PC-9 (cell line): ENCODE results near the gene DOP1A. TPM values are rescaled to one million over a fixed set of nuclear protein-coding genes. Genes with fewer than 3 reads are reported as not detected.

ENCODE experiments used
- BruUV-seq: library from RNA; stranded (reverse); fragments of 400-500 nt; replicated peaks from 2 replicates; lab custom pipeline; 2021; lab: Mats Ljungman, UMichigan
- CTCF ChIA-PET: fragments of 300-600 bp; sonication (Branson Sonifier 250); formaldehyde crosslinking; loops from one replicate; lab custom pipeline; 2022; ENCODE audit warnings: antibody characterized with exemption; lab: Charles Lee
- POLR2A ChIA-PET: fragments of 300-600 bp; sonication (Branson Sonifier 250); formaldehyde crosslinking; loops from one replicate; lab custom pipeline; 2022; ENCODE audit warnings: antibody characterized with exemption; ENCODE audit not compliant: unreplicated experiment; lab: Charles Lee
- DNase-seq, 2 experiments: peaks; one replicate each; pipeline versions ENCODE4 v3.0.0 to v3.0.0-alpha.2; 2015 to 2022; ENCODE audit warnings: mixed read lengths in 1 of 2
- H2AFZ ChIP-seq: fragments of 200-600 bp; sonication (generic); 2 replicates; pipeline ENCODE4 v1.8.1; 2017; ENCODE audit warnings: antibody characterized with exemption
- H3F3A ChIP-seq: fragments of 200-600 bp; sonication (generic); 2 replicates; pipeline ENCODE4 v1.8.1; 2017; ENCODE audit warnings: antibody characterized with exemption, mild to moderate bottlenecking, low read depth; ENCODE audit not compliant: insufficient read depth
- H3K27ac ChIP-seq: fragments of 200-600 bp; sonication (generic); 2 replicates; pipeline ENCODE4 v1.6.1; 2016; ENCODE audit warnings: mixed run types
- H3K27me3 ChIP-seq: fragments of 200-600 bp; sonication (generic); 2 replicates; pipeline ENCODE4 v1.6.1; 2016; ENCODE audit warnings: low read depth, mixed run types; ENCODE audit not compliant: insufficient read depth
- H3K36me3 ChIP-seq: fragments of 200-600 bp; sonication (generic); 2 replicates; pipeline ENCODE4 v1.6.1; 2016; ENCODE audit warnings: low read depth, mixed run types
- H3K4me1 ChIP-seq: fragments of 200-600 bp; sonication (generic); replicated peaks from 2 replicates; pipeline ENCODE4 v1.6.1; 2016; ENCODE audit warnings: mixed run types; ENCODE audit not compliant: insufficient read depth
- H3K4me2 ChIP-seq: fragments of 200-600 bp; sonication (generic); 2 replicates; pipeline ENCODE4 v1.6.1; 2017; ENCODE audit warnings: mixed run types
- H3K4me3 ChIP-seq: fragments of 200-600 bp; sonication (generic); 2 replicates; pipeline ENCODE4 v1.6.1; 2016; ENCODE audit warnings: mixed run types
- H3K79me2 ChIP-seq: fragments of 200-600 bp; sonication (generic); 2 replicates; pipeline ENCODE4 v1.6.1; 2017; ENCODE audit warnings: low read depth, mixed run types
- H3K9me2 ChIP-seq: fragments of 200-600 bp; sonication (generic); 2 replicates; pipeline ENCODE4 v1.8.1; 2017; ENCODE audit warnings: mild to moderate bottlenecking; ENCODE audit not compliant: insufficient read depth
- H3K9me3 ChIP-seq: fragments of 200-600 bp; sonication (generic); 2 replicates; pipeline ENCODE4 v1.8.1; 2016; ENCODE audit warnings: low read depth; ENCODE audit not compliant: insufficient read depth
- H4K20me1 ChIP-seq: fragments of 200-600 bp; sonication (generic); 2 replicates; pipeline ENCODE4 v1.8.1; 2017; ENCODE audit not compliant: insufficient read depth
- EZH2 ChIP-seq: fragments of 200-600 bp; sonication (generic); IDR thresholded peaks from 2 replicates; pipeline ENCODE4 v1.8.0; 2017; ENCODE audit warnings: antibody characterized with exemption, low read depth
- intact Hi-C: fragments of 100-400 bp; cut with micrococcal nuclease; formaldehyde crosslinking; loops from one replicate; pipeline ENCODE4 v1.10.0; 2022; ENCODE audit not compliant: unreplicated experiment
- total RNA-seq: library from RNA; stranded (reverse); gene quantifications from 2 replicates; pipeline ENCODE4 v1.2.3, GENCODE V29; 2021
- TF ChIP-seq, protein P1 (sequence below): fragments of 200-600 bp; sonication (generic); conservative IDR thresholded peaks from 2 replicates; pipeline ENCODE4 v1.6.1; 2017; ENCODE audit warnings: mixed run types, antibody characterized with exemption, mild to moderate bottlenecking, moderate library complexity

DOP1A gene
- total RNA-seq, 1 experiment from 2014 or later, result 3.9 TPM

DNA sequence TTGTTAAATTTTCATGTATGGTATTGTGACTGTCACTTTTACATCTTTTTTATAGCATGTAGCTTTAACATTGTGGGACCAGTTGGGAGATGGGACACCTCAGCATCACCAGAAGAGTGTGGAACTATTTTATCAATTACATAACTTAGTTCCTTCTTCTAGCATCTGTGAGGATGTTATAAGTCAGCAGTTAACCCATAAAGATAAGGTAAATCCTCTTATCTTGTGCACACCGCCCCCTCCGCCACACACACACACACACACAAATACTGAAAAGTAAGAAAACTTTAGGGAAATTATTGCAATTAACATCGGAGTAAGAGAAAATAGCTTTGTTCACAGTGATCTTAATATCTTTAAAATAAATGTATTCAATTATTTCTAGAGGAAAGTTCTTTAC, 64.7 kb downstream of the DOP1A start:
- H4K20me1 ChIP-seq, result no peaks in the 10 kb centered on the region
- H2AFZ ChIP-seq, result no peak overlapping the region
- no peaks in the 10 kb centered on the region for H3K27me3 ChIP-seq
- intact Hi-C loops, result no loop called here
- H3K9me2 ChIP-seq, result no peaks in the 10 kb centered on the region
- H3K27ac ChIP-seq, result no peak overlapping the region
- POLR2A ChIA-PET, result no interaction called here
- no peaks in the 10 kb centered on the region for H3K79me2 ChIP-seq
- DNase-seq, result no peak
- no peaks in the 10 kb centered on the region for H3K36me3 ChIP-seq
- CTCF ChIA-PET, result no interaction called here
- H3F3A ChIP-seq, result no peaks in the 10 kb centered on the region
- H3K4me3 ChIP-seq, result no peak overlapping the region
- H3K9me3 ChIP-seq, result no peaks in the 10 kb centered on the region
- TF ChIP-seq, protein P1, sequence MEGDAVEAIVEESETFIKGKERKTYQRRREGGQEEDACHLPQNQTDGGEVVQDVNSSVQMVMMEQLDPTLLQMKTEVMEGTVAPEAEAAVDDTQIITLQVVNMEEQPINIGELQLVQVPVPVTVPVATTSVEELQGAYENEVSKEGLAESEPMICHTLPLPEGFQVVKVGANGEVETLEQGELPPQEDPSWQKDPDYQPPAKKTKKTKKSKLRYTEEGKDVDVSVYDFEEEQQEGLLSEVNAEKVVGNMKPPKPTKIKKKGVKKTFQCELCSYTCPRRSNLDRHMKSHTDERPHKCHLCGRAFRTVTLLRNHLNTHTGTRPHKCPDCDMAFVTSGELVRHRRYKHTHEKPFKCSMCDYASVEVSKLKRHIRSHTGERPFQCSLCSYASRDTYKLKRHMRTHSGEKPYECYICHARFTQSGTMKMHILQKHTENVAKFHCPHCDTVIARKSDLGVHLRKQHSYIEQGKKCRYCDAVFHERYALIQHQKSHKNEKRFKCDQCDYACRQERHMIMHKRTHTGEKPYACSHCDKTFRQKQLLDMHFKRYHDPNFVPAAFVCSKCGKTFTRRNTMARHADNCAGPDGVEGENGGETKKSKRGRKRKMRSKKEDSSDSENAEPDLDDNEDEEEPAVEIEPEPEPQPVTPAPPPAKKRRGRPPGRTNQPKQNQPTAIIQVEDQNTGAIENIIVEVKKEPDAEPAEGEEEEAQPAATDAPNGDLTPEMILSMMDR, result no peak
- no peak for TF ChIP-seq EZH2
- no TSS peak for BruUV-seq
- H3K4me1 ChIP-seq, result no peaks in the 10 kb centered on the region
- no peak overlapping the region for H3K4me2 ChIP-seq

DNA sequence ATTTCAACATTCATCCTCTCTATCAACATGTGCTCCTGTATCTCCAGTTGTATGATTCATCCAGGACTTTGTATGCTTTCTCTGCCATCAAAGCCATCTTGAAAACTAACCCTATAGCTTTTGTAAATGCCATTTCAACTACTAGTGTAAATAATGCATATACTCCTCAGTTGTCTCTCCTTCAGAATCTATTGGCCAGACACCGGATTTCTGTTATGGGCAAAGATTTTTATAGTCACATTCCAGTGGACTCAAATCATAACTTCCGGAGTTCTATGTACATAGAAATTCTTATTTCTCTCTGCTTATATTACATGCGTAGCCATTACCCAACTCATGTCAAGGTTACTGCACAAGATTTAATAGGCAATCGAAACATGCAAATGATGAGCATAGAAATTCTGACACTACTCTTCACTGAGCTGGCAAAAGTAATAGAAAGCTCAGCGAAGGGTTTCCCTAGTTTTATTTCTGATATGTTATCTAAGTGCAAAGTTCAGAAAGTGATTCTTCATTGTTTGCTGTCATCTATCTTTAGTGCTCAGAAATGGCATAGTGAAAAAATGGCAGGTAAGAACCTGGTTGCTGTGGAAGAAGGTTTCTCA, 70.7 kb downstream of the DOP1A start:
- H3K79me2 ChIP-seq, result no peaks in the 10 kb centered on the region
- H2AFZ ChIP-seq, result no peak overlapping the region
- H3K9me3 ChIP-seq, result no peaks in the 10 kb centered on the region
- H3K27me3 ChIP-seq, result no peaks in the 10 kb centered on the region
- no peak for DNase-seq
- CTCF ChIA-PET, result no interaction called here
- H3K27ac ChIP-seq, result no peak overlapping the region
- POLR2A ChIA-PET, result no interaction called here
- H3K4me2 ChIP-seq, result no peak overlapping the region
- TF ChIP-seq, protein P1, result no peak
- TF ChIP-seq EZH2, result no peak
- no peaks in the 10 kb centered on the region for H3F3A ChIP-seq
- no peak overlapping the region for H3K4me3 ChIP-seq
- intact Hi-C loops, result no loop called here
- H3K36me3 ChIP-seq, result no peaks in the 10 kb centered on the region
- H3K4me1 ChIP-seq, result no peaks in the 10 kb centered on the region
- H3K9me2 ChIP-seq, result no peaks in the 10 kb centered on the region
- no TSS peak for BruUV-seq
- no peaks in the 10 kb centered on the region for H4K20me1 ChIP-seq

DNA sequence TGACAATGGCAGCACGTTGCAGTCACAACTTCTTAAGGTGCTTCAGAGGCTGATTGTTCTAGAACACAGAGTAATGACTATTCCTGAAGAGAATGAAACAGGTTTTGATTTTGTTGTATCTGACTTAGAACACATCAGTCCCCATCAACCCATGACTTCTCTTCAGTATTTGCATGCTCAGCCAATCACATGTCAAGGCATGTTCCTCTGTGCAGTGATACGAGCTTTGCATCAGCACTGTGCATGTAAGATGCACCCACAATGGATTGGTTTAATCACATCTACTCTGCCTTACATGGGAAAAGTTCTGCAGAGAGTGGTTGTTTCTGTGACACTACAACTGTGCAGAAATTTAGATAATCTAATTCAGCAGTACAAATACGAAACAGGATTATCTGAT, 71.3 kb downstream of the DOP1A start:
- H3K4me2 ChIP-seq, result no peak overlapping the region
- no peak overlapping the region for H3K4me3 ChIP-seq
- no peaks in the 10 kb centered on the region for H3F3A ChIP-seq
- no peaks in the 10 kb centered on the region for H4K20me1 ChIP-seq
- H3K4me1 ChIP-seq, result no peaks in the 10 kb centered on the region
- no TSS peak for BruUV-seq
- no peaks in the 10 kb centered on the region for H3K27me3 ChIP-seq
- no peaks in the 10 kb centered on the region for H3K36me3 ChIP-seq
- H3K79me2 ChIP-seq, result no peaks in the 10 kb centered on the region
- CTCF ChIA-PET, result no interaction called here
- POLR2A ChIA-PET, result no interaction called here
- intact Hi-C loops, result no loop called here
- no peak for TF ChIP-seq EZH2
- TF ChIP-seq, protein P1, result no peak
- no peak overlapping the region for H3K27ac ChIP-seq
- no peak for DNase-seq
- H3K9me2 ChIP-seq, result no peaks in the 10 kb centered on the region
- H3K9me3 ChIP-seq, result no peaks in the 10 kb centered on the region
- H2AFZ ChIP-seq, result no peak overlapping the region
